ENCODE results near the gene RSBN1L.

Gene RSBN1L

DNA sequence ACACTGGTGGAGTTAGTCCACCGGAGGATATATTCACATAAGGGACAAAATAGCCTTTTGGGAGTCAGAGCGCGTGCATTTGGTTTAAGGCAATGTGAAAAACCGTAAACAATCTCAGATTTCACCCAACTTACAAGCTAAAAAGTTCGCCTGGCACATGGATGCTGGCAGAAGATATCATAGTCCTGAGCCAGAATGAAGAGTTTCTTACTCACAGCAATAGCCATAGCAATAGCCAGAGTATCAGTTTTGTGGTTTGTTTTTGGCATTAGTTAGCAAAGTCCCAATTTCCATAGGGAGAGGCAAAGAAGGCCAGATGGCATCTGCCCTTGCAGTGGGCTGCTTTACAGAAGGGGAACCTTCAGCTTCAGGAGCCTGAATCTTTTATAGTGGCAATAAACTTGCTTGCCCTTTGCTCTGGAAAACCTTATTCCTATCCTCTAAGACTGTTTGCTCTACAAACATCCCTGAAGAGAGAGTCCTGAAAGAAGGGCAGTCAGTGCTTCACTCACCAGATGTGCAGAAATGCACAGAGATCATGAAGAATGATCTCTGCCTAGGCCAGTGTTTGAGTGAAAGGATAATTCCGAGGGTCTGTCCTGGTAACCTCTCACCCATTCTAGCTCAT lies 28.7 kb upstream of the RSBN1L start:
- DNase-seq (ENCODE audit: low spot score): no peak
- TF ChIP-seq, protein P1, sequence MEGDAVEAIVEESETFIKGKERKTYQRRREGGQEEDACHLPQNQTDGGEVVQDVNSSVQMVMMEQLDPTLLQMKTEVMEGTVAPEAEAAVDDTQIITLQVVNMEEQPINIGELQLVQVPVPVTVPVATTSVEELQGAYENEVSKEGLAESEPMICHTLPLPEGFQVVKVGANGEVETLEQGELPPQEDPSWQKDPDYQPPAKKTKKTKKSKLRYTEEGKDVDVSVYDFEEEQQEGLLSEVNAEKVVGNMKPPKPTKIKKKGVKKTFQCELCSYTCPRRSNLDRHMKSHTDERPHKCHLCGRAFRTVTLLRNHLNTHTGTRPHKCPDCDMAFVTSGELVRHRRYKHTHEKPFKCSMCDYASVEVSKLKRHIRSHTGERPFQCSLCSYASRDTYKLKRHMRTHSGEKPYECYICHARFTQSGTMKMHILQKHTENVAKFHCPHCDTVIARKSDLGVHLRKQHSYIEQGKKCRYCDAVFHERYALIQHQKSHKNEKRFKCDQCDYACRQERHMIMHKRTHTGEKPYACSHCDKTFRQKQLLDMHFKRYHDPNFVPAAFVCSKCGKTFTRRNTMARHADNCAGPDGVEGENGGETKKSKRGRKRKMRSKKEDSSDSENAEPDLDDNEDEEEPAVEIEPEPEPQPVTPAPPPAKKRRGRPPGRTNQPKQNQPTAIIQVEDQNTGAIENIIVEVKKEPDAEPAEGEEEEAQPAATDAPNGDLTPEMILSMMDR (IDR thresholded peaks at IDR 0.05; ENCODE audit: extremely low read depth, missing control alignments): no peak

DNA sequence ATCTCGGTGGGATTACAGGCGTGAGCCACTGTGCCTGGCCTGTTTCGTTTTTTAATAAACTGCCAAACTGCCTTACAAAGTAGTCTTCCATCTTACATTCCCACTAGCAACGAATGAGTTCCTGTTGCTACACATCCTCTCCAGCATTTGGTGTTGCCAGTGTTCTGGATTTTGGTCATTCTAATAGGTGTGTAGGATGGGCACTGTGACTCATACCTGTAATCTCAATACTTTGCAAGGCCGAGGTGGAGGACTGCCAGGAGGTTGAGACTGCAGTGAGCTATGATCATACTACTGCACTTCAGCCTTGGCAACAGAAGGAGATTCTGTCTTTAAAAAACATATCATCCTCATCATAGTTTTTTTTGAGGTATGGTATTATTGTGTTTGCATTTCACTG lies 21.4 kb upstream of the RSBN1L start:
- no peak for DNase-seq (ENCODE audit: low spot score)
- TF ChIP-seq, protein P1 (IDR thresholded peaks at IDR 0.05; ENCODE audit: extremely low read depth, missing control alignments): no peak

DNA sequence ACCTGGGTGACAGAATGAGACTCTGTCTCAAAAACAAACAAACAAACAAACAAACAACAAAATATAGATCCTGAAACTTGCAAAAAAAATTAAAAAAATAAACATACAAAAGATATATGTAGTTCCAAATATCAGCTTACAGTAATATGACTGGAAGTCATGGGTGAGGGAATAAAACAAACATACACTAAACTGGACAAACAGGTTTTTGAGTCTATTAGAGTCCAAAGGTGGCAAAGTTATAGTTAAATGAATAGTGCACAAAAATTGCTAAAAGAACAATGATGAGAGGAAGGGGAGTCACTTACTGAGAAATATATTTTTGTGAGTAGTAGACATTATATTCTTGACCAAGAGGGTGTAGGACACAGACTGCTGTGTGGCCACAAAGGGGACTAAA lies 16.7 kb upstream of the RSBN1L start:
- TF ChIP-seq, protein P1 (IDR thresholded peaks at IDR 0.05; ENCODE audit: extremely low read depth, missing control alignments): no peak
- DNase-seq (ENCODE audit: low spot score): no peak

DNA sequence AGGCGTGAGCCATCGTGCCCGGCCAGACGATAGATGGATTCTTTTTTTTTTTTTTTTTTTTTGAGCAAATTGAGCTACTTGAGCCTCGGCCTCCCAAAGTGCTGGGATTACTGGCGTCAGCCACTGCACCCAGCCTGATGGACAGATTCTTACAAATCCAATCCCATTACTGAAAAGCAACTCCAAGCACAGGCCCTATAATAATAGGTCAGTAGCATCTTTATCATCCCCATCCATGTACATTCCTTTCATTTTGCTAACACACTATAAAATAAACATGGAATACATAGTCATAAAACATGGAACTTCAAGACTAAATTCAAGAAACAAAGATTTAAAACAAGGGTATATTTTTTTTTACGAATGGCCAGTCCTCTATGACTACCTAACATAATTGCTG lies 16.0 kb upstream of the RSBN1L start:
- TF ChIP-seq, protein P1 (IDR thresholded peaks at IDR 0.05; ENCODE audit: extremely low read depth, missing control alignments): no peak
- no peak for DNase-seq (ENCODE audit: low spot score)

DNA sequence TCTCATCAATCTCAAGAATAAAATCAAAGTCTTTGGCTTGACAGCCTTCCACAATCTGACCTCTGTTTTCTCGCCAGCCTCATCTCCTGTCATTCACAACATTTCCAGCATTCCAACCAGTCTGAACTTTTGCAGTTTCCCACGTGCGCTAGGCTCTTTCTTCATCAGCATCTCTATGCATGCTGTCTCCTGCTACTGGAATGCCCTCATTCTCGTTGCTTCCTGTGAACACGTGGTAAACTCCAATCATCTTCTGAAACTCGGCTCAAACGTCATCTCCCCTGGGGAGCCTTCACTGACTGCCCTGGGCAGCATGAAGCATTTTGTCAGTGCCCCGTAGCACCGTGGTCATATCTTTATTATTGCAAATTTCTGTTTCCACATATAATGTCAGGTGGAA lies 12.2 kb upstream of the RSBN1L start:
- no peak for DNase-seq (ENCODE audit: low spot score)
- TF ChIP-seq, protein P1 (IDR thresholded peaks at IDR 0.05; ENCODE audit: extremely low read depth, missing control alignments): no peak

DNA sequence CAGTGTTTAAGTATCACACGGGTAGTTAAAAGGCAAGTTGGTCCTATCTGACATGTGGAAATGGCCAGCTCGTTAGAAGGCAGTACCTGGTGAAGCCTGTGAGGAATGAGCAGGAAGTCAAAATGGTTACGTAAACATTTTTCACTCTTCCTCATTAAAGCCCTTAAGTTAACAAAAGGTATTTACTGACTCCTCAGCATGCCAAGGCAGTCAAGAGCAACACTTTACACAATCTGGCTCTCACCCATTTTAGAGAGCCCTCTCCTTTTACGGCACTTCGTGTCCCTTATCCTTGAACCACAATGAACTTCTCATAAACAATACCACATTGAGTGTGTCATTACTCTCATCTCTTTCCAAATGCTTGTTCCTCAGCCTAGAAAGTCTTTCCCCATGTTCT lies 11.0 kb upstream of the RSBN1L start:
- TF ChIP-seq, protein P1 (IDR thresholded peaks at IDR 0.05; ENCODE audit: extremely low read depth, missing control alignments): no peak
- no peak for DNase-seq (ENCODE audit: low spot score)

DNA sequence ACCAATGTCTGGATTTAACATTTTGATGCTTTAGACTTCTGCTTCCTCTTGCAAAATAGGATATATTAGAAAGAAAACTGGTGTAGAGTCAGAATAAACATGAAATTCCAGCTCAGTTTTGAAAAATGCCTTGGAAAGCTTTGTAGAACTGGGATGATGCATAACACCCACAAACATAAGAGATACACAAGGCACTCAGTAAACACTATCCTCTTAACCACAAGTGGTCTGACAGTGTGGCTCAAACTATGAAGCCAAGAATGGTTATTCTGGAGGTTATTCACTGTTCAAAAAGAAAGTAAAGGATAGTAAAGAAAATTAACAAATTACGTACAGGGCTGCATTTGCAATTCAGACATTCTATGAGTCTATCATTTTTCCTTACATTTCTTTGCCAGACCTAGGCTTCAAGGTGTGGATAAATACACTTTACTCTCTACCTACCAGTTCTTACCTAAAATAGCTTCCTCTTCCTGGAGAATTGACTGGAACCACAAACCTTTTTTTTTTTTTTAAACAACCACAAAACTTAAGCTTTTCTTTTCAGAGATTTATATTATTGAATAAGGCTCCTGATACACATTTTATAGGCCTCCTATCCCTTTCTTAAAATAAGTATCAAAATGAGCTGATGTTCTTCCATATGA lies 9.0 kb upstream of the RSBN1L start:
- TF ChIP-seq, protein P1 (IDR thresholded peaks at IDR 0.05; ENCODE audit: extremely low read depth, missing control alignments): no peak
- DNase-seq (ENCODE audit: low spot score): no peak
